ENCODE results near the gene SPG11. TPM values are rescaled to one million over a fixed set of nuclear protein-coding genes. Genes with fewer than 3 reads are reported as not detected.
A peak's percentile ranks its signal among the peaks of the same experiment; 100 is the strongest.

SPG11 gene, protein sequence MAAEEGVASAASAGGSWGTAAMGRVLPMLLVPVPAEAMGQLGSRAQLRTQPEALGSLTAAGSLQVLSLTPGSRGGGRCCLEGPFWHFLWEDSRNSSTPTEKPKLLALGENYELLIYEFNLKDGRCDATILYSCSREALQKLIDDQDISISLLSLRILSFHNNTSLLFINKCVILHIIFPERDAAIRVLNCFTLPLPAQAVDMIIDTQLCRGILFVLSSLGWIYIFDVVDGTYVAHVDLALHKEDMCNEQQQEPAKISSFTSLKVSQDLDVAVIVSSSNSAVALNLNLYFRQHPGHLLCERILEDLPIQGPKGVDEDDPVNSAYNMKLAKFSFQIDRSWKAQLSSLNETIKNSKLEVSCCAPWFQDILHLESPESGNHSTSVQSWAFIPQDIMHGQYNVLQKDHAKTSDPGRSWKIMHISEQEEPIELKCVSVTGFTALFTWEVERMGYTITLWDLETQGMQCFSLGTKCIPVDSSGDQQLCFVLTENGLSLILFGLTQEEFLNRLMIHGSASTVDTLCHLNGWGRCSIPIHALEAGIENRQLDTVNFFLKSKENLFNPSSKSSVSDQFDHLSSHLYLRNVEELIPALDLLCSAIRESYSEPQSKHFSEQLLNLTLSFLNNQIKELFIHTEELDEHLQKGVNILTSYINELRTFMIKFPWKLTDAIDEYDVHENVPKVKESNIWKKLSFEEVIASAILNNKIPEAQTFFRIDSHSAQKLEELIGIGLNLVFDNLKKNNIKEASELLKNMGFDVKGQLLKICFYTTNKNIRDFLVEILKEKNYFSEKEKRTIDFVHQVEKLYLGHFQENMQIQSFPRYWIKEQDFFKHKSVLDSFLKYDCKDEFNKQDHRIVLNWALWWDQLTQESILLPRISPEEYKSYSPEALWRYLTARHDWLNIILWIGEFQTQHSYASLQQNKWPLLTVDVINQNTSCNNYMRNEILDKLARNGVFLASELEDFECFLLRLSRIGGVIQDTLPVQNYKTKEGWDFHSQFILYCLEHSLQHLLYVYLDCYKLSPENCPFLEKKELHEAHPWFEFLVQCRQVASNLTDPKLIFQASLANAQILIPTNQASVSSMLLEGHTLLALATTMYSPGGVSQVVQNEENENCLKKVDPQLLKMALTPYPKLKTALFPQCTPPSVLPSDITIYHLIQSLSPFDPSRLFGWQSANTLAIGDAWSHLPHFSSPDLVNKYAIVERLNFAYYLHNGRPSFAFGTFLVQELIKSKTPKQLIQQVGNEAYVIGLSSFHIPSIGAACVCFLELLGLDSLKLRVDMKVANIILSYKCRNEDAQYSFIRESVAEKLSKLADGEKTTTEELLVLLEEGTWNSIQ (N-terminal part only)
- 63.3 and 68.5 TPM in 2 replicates for total RNA-seq

DNA sequence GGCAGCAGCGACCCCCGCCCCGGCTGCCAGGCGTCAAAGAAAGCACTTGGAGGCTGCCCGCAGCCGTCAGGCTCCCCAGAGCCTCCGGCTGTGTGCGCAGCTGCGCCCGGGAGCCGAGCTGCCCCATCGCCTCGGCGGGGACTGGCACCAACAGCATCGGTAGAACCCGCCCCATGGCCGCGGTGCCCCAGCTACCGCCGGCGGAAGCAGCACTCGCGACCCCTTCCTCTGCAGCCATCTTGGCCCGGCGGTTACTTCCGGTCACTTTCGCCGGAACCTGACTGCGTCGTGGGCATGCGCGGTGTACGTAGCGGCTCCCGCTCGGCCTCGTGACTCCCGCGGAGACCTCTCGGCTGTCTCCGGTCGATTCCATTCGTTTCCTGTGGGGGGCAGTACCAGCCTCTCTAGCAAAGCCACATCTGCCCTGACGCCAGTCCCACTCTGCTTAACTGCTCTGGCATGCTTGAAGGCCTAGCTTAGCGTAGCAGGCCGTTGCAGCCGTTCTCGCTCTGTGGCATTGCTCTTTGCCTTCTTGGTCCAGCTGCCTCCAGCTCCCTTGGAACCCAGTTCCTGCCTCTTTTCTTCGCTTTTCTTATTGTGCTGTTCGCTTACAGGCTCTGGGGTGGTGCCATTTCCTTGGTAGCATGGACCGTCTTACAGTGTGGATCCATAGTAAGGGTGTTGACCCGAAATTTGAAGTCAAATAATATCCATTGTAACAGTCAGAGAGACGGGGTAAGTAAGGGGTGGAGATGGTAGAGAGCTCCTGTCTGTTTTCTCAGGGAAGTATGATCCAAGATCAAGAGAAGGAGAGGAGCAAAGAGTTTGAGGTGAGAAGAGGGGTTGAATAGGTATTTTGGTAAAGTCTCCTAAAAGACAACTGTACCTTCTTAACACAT lies at the start of gene SPG11:
SPG11 (minus strand) TSS at position 253 of the 899 bp plus-strand sequence; CDS start at position 238, 15 bp downstream.
- Histone ChIP-seq H3K27me3 (ENCODE audit: control insufficient read depth, insufficient read depth, low read length) (no peaks in the 10 kb centered on the region), H3K4me3 (ENCODE audit: low read depth, low read length) (peak within 1 kb of the TSS; percentile 90), H3K36me3 (ENCODE audit: control insufficient read depth, insufficient read depth, low read length) (no peaks in the 10 kb centered on the region)
- DNase-seq (ENCODE audit: low read depth), result peak; percentile 89
- TF ChIP-seq, protein P1, sequence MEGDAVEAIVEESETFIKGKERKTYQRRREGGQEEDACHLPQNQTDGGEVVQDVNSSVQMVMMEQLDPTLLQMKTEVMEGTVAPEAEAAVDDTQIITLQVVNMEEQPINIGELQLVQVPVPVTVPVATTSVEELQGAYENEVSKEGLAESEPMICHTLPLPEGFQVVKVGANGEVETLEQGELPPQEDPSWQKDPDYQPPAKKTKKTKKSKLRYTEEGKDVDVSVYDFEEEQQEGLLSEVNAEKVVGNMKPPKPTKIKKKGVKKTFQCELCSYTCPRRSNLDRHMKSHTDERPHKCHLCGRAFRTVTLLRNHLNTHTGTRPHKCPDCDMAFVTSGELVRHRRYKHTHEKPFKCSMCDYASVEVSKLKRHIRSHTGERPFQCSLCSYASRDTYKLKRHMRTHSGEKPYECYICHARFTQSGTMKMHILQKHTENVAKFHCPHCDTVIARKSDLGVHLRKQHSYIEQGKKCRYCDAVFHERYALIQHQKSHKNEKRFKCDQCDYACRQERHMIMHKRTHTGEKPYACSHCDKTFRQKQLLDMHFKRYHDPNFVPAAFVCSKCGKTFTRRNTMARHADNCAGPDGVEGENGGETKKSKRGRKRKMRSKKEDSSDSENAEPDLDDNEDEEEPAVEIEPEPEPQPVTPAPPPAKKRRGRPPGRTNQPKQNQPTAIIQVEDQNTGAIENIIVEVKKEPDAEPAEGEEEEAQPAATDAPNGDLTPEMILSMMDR (IDR thresholded peaks at IDR 0.05; ENCODE audit: insufficient read depth, low read length, poor library complexity, severe bottlenecking), result peak; percentile 76

DNA sequence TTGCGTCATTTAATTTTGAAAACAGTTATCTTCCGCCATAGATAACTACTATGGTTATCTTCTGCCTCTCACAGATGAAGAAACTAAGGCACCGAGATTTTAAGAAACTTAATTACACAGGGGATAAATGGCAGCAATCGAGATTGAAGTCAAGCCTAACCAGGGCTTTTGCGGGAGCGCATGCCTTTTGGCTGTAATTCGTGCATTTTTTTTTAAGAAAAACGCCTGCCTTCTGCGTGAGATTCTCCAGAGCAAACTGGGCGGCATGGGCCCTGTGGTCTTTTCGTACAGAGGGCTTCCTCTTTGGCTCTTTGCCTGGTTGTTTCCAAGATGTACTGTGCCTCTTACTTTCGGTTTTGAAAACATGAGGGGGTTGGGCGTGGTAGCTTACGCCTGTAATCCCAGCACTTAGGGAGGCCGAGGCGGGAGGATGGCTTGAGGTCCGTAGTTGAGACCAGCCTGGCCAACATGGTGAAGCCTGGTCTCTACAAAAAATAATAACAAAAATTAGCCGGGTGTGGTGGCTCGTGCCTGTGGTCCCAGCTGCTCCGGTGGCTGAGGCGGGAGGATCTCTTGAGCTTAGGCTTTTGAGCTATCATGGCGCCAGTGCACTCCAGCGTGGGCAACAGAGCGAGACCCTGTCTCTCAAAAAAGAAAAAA lies 49.0 kb upstream of the SPG11 start:
- peak; percentile 29 for DNase-seq (ENCODE audit: low read depth)
- H3K4me3 ChIP-seq (ENCODE audit: low read depth, low read length), result peak overlapping the region; percentile 74
- TF ChIP-seq, protein P1 (IDR thresholded peaks at IDR 0.05; ENCODE audit: insufficient read depth, low read length, poor library complexity, severe bottlenecking), result no peak
- H3K27me3 ChIP-seq (ENCODE audit: control insufficient read depth, insufficient read depth, low read length), result no peaks in the 10 kb centered on the region
- peaks cover 2% of the 10 kb centered on the region for H3K36me3 ChIP-seq (ENCODE audit: control insufficient read depth, insufficient read depth, low read length)

DNA sequence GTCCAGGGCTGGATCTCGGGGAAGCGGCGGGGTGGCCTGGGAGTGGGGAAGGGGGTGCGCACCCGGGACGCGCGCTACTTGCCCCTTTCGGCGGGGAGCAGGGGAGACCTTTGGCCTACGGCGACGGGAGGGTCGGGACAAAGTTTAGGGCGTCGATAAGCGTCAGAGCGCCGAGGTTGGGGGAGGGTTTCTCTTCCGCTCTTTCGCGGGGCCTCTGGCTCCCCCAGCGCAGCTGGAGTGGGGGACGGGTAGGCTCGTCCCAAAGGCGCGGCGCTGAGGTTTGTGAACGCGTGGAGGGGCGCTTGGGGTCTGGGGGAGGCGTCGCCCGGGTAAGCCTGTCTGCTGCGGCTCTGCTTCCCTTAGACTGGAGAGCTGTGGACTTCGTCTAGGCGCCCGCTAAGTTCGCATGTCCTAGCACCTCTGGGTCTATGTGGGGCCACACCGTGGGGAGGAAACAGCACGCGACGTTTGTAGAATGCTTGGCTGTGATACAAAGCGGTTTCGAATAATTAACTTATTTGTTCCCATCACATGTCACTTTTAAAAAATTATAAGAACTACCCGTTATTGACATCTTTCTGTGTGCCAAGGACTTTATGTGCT lies 48.4 kb upstream of the SPG11 start:
- DNase-seq (ENCODE audit: low read depth), result no peak
- TF ChIP-seq, protein P1 (IDR thresholded peaks at IDR 0.05; ENCODE audit: insufficient read depth, low read length, poor library complexity, severe bottlenecking), result no peak

DNA sequence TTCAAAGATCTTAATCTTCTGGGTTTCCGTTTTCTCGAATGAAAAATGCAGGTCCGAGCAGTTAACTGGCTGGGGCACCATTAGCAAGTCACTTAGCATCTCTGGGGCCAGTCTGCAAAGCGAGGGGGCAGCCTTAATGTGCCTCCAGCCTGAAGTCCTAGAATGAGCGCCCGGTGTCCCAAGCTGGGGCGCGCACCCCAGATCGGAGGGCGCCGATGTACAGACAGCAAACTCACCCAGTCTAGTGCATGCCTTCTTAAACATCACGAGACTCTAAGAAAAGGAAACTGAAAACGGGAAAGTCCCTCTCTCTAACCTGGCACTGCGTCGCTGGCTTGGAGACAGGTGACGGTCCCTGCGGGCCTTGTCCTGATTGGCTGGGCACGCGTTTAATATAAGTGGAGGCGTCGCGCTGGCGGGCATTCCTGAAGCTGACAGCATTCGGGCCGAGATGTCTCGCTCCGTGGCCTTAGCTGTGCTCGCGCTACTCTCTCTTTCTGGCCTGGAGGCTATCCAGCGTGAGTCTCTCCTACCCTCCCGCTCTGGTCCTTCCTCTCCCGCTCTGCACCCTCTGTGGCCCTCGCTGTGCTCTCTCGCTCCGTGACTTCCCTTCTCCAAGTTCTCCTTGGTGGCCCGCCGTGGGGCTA lies 47.8 kb upstream of the SPG11 start, which contains the start of the genes B2M and PATL2:
B2M (plus strand) TSS at position 422 of the 647 bp plus-strand sequence; CDS start at position 452, 30 bp downstream.
PATL2 (minus strand) TSS at position 228 of the 647 bp plus-strand sequence. CDS start 34,833 bp downstream, outside the sequence.
- peak within 1 kb of the TSS; percentile 74 for H3K4me3 ChIP-seq (ENCODE audit: low read depth, low read length)
- TF ChIP-seq, protein P1 (IDR thresholded peaks at IDR 0.05; ENCODE audit: insufficient read depth, low read length, poor library complexity, severe bottlenecking), result no peak
- H3K36me3 ChIP-seq (ENCODE audit: control insufficient read depth, insufficient read depth, low read length), result no peaks in the 10 kb centered on the region
- no peaks in the 10 kb centered on the region for H3K27me3 ChIP-seq (ENCODE audit: control insufficient read depth, insufficient read depth, low read length)
- DNase-seq (ENCODE audit: low read depth), result peak; percentile 77

More for the DNA sequence above, 48.4 kb upstream of the SPG11 start:
- peaks cover 2% of the 10 kb centered on the region for H3K36me3 ChIP-seq (ENCODE audit: control insufficient read depth, insufficient read depth, low read length)
- H3K27me3 ChIP-seq (ENCODE audit: control insufficient read depth, insufficient read depth, low read length), result no peaks in the 10 kb centered on the region
- peak overlapping the region; percentile 74 for H3K4me3 ChIP-seq (ENCODE audit: low read depth, low read length)

All from kidney epithelial cell (primary cell).